ENCODE data around the gene ZNF83.

DNA sequence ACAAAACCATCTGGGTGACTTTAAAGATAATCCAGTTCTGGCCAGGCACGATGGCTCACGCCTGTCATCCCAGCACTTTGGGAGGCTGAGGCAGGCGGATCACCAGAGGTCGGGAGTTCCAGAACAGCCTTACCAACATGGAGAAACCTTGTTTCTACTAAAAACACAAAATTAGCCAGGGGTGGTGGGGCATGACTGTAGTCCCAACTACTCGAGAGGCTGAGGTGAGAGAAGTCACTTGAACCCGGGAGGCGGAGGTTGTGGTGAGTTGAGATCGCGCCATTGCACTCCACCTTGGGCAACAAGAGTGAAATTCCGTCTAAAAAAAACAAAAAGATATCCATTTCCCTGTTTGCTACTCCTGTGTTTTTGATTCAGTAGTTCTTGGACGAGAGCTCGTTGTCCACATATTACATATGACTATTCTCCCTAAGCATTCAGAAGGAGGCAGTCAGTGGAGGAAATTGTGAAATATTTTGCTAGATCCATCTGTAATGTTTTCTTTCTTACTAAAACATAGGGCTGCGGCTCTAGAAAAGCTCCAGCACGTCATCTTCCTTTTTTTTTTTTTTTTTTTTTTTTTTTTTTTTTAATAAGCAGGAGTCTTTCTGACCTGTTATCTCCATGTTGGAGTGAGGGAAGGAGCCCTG lies 34.5 kb downstream of the ZNF83 start:
- no peak for TF ChIP-seq POLR2A (IDR thresholded peaks at IDR 0.05)
- no peak for TF ChIP-seq EP300 (IDR thresholded peaks at IDR 0.05)
- TF ChIP-seq, protein P1, sequence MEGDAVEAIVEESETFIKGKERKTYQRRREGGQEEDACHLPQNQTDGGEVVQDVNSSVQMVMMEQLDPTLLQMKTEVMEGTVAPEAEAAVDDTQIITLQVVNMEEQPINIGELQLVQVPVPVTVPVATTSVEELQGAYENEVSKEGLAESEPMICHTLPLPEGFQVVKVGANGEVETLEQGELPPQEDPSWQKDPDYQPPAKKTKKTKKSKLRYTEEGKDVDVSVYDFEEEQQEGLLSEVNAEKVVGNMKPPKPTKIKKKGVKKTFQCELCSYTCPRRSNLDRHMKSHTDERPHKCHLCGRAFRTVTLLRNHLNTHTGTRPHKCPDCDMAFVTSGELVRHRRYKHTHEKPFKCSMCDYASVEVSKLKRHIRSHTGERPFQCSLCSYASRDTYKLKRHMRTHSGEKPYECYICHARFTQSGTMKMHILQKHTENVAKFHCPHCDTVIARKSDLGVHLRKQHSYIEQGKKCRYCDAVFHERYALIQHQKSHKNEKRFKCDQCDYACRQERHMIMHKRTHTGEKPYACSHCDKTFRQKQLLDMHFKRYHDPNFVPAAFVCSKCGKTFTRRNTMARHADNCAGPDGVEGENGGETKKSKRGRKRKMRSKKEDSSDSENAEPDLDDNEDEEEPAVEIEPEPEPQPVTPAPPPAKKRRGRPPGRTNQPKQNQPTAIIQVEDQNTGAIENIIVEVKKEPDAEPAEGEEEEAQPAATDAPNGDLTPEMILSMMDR (IDR thresholded peaks at IDR 0.05): no peak

All from suprapubic skin (tissue), 3 donors.